HG03097 (cell line): Measurements from ENCODE around the gene SMARCAL1.

Experiments
- ATAC-seq: cut with Tn5 transposase; IDR thresholded peaks from one replicate; pipeline ENCODE4 v1.9.1; 2021; ENCODE audit not compliant: unreplicated experiment, low FRiP score

Gene SMARCAL1

DNA sequence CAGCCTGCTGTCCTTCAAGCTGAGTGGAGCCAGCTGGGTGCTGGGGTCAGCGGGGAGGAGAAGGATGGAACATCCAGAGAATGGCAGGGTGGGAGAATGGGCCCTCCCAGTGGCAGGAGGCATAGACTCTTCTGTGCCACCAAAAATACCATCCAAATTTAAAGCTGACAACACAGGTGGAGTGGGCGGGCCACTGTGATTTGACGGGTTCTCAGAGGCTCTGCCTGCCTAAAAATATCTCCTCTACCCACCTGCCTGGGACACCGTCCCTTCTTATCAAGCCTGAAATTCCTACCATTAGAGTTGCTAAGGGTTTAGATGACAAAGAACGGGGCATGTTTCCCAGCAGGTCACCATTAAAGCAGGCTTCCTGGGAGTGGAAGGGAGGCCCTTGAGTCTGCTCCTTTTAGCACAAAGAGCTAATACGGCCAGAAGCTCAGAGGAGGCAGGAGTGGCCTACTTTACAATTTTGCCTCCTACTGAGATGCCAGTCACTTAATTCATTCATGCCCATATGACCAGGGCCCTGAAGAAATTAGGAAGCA is 20.2 kb upstream of the SMARCAL1 start:
- no peak for ATAC-seq

DNA sequence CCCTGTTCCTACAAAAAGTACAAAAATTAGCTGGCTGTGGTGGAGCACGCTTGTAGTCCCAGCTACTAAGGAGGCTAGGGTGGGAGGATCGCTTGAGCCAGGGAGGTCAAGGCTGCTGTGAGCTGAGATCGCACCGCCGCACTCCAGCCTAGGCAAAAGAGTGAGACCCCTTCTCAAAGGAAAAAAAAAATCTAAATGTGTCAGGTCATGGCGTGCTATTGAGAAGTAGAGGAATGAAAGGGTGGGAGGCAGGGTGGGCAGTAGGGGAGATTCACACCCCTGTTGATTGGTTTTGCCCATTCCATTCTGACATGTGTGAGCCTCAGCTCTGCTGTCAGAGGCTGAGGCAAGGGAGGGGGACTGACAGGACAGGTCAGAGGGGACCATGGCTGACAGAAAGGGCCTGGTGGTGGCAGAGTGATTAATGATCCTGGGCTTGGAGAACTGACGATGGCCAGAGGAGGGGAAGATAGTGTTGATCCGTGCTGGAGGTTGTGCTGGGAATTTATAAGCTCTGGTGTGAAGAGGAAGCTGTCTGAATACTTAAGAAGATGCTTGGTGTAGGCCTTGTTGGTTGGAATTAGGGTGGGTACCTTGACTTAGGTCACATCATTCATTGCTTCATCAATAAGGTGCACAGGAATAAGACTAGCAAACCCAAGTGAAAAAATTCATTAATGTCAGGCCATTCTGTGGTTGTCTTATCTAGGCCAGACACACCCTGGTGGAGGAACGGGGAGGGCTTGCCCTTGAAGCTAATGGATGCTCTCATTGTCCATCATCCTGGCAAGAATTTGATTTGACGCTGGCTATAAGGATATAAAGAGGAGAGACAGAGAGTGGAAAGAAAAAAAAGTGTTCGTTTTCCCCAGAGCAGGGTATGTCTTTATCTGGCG is 19.1 kb upstream of the SMARCAL1 start:
- ATAC-seq = no peak

DNA sequence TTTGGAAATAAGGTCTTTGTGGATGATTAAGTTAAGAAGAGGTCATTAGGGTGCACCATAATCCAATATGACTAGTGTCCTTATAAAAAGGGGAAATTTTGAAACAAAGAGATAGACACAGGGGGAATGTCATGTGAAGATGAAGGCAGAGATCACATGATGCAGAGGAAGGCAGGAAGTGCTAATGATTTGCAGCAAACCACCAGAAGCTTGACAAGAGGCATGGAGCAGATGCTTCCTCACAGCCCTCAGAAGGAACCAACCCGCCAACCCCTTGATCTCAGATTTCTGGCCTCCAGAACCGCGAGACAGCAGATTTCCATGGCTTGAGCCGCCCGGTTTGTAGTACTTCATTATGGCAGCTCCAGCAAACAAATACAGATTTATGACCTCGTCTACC is 17.4 kb upstream of the SMARCAL1 start:
- ATAC-seq = no peak

DNA sequence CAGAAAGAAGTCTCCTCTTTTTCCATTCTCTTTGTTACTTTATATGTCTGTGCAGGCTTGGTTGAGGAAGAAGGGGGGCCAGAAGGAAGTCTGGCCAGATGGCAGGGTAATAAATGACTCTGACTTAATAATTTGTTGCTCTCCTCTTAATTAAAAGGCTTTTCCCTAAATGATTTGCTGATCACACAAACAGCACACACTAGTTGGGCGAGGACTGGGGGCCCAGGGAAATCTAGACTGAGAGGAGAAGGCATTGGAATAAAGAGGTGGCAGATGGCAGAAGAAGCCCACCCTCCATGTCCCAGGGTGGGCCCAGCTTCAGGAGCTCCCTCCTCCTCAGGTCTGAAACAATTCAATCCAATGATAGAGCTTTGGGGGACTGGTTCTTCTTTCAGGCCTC is 12.7 kb upstream of the SMARCAL1 start:
- no peak for ATAC-seq

DNA sequence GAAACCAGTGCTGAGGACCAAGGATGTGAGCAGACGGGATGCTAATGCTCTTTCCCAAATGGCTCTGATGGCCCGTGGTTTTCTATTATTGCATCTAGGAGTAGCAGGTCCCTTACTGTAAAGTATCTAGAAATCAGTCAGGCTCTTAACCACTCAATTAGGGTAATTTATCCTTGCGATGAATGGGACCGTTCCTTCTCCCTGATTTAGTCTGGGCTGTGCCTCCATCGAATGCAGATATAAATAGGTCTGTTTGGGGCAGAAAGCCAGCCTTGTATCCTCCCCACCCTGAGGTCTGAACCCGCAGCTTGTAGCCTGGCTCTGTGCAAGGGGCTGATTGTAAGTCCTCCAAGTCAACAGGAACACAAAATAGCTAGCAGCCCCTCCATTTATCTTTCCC is 9.5 kb upstream of the SMARCAL1 start:
- no peak for ATAC-seq

DNA sequence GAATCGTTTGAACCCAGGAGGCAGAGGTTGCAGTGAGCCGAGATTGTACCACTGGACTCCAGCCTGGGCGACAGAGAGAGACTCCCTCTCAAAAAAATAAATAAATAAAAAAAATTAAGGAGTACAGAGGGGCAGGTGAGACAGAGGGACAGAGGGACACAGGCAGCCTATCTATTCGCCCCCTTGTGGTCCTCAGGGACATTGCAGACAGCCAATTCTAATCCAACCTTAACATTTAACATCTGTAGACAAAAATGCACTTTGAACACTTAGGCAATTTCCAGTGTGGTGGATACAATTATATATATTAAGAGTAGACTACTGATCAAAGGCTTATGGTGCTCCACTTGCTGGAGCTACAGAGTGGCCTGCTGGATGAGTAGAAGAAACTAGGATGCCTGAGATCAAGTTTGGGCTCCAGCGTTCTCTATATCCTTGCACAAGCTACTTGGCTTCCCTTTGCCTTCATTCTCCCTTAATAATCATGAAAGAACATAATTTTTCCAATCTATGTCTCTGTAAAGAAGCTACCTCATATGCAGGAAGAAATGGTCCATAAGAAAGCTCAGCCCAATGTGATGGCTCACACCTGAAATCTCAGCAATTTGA is 8.2 kb upstream of the SMARCAL1 start:
- ATAC-seq = no peak

DNA sequence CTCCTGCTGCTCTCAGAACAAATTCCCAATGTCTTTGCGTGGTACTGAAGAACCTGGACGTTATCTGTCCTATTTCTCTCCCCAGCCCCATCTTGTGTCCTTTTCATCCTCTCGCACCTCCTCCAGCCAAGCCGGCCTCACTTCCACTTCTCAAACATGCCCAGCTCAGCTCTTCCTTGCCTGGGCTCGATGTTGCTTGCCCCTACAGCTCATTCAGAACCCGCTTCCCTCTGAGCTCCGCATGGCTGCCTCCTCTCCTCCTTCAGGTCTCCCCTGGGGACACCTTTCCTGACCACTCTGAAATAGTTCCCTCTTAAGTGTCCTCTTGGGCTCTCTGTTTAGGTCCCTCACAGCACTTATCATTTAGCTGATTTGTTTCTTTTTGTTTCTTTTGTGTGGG is 6.7 kb upstream of the SMARCAL1 start:
- ATAC-seq = no peak

DNA sequence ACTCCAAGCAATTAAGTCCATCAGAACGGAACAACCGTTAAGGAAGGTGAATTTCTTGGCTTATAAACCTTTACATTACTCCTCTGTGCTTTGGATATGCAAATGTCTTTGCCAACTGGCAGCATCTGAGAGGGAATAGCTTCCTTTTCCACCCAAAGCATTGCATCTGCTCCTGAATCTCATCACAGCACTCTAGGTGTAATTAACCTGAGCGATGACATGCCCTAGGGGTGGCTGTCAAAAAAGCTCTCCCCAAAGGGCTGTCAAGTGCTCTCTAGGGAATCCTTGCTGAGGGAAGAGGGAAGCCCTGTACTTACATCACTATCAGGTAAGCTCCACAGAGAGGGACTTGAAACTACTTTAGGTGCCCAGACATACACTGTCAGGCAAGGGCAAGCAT is 5.5 kb upstream of the SMARCAL1 start:
- no peak for ATAC-seq

DNA sequence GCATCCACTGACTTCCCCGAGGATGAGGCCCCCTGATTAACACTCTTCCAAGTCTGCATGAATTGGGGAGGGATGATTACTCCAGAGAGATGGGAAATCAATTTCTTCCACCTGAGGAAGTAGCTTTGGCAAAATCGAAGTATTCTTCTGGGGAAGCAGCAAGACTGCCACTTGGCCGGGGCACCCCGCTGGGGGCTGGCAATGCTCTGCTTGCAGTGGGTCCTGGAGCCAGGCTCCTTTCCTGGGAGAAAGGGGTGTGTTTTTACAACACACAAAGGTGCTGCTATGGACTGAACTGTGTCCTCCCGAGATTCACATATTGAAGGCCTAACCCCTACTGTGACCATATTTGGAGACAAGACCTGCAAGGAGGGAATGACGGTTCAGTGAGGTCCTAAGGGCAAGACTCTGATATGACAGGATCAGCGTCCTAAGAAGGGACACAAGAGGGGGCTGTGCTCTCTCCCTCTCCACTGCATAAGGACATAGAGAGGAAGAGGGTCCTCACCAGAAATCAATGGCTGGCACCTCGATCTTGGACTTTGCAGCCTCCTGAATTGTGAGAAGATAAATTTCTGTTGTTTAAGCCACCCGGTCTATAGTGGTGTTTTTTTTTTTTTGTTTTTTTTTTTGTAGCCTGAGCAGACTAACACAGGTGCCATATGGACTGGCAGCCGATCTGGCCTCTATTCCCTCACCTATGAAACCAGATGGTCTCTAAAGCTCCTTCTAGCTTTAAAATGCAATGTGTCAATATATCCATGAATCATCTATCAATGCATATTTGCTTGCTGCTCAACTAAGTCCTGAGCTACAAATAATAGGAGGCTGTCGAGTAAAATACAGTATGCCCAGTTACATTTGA is 3.6 kb upstream of the SMARCAL1 start:
- ATAC-seq = no peak

DNA sequence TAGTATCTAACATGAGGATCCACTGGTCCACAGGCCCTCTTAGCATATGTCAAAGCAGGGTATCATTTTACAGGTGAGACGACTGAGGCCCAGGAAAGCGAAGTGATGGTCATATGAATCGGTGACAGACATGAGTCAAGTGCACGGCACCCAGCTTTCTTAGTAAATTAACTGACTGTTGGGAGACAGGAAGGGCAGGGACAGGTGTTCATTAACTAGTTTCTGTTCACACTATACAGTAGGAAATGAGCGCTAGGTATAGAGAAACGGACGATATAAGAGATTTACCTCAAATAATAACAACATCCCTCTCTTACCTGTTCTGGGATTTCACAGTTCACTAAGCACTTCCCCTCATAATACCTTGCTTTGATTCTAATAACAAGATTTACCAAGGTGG is 1.7 kb upstream of the SMARCAL1 start:
- ATAC-seq = no peak

DNA sequence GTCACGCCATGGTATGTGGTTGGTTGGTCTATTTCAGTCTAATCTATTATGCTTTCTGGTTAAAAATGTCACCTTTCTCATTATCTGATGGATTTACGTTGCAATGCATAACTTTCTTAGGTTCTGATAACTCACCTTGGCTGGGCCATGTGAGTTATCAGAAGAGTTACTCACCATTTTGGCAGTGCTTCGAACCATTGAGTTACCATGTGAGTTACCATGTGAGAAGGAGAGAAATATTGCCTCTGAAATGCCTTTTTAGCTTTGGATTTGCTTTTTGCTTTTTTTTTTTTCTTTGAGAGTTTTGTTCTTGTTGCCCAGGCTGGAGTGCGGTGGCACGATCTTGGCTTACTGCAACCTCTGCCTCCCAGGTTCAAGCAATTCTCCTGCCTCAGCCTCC is 1.6 kb downstream of the SMARCAL1 start:
- no peak for ATAC-seq

DNA sequence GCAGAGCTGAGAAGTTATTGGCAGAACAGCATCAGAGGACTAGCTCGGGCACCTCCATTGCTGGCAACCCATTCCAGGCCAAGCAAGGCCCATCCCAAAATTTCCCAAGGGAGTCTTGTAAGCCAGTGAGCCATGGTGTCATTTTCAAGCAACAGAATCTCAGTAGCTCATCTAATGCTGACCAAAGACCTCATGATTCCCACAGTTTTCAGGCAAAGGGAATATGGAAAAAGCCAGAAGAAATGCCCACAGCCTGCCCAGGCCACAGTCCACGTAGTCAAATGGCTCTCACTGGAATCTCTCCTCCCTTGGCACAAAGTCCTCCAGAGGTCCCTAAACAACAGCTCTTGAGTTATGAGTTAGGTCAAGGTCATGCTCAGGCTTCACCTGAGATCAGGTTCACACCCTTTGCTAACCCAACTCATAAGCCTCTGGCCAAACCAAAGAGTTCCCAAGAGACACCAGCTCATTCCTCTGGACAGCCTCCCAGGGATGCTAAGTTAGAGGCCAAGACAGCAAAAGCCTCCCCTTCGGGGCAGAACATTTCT is 2.6 kb downstream of the SMARCAL1 start:
- ATAC-seq = no peak

DNA sequence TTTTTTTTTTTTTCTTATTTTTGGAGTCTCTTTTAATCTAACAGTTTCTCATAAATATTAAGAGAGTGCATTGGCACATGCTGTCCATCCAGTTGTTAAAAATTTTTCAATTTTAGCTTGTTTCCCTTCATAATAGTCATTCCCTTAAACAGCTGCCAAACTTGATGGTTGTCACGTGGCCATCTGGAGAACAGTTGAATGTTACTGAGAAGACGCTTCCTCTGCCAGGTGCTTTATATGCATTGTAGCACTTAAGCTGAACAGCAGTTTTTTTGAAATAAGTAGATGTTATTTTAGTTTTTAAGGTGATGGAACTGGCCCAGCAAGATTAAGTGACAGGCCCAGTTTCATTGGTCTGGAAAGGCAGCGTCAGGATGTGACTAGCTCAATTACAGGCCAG is 3.3 kb downstream of the SMARCAL1 start:
- ATAC-seq = no peak

DNA sequence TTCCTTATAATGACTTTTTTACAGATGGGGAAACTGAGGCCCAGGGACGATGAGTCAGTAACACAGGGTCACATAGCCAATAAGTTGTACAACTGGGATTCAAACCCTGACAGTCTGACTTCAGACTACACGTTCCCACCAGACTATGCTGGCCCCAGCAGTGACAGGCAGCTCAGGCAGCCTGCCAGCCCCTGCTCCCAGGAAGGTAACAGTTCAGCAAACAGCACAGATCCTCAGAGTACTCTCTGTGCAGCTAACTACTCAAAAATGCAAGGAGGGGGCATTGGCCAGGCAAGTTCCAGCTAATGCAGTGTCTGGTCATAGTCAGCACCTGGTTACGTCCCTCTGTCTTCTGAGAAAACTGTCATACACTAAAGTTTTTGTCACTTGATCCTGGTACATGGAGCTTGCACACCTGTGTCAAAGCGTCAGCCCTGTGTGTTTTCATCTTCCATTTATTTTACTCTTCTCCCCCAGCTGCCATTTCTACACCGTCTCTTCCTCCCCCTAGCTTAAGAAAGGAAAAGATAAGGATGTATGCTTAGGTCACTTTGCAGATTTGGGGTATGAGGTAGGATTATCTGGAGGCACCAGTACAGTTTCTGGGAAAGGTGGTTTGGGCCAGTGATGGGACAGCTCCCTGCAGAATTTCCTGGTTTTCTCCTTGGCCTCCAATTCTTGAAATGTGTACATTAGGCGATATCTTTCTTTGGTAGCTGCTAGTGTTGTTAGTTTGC is 4.5 kb downstream of the SMARCAL1 start:
- no peak for ATAC-seq

DNA sequence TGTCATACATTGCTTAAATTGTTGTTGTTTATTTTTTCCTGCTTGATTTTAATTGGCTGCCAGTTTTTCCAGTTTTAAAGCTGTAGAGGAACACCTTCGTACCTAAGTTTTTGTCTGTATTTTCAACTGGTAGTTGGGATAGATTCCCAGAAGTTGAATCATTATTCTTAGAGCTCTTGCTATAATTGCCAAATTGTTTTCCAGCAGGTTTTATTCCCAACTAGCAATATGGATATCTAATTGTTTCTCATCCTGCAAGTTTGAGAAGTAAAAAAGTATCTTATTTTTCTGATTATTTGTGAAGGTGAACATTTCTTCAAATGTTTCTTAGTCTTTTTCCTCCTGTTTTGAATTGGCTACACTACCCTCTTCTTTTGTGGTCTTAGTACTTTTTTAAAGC is 6.7 kb downstream of the SMARCAL1 start:
- ATAC-seq = no peak

DNA sequence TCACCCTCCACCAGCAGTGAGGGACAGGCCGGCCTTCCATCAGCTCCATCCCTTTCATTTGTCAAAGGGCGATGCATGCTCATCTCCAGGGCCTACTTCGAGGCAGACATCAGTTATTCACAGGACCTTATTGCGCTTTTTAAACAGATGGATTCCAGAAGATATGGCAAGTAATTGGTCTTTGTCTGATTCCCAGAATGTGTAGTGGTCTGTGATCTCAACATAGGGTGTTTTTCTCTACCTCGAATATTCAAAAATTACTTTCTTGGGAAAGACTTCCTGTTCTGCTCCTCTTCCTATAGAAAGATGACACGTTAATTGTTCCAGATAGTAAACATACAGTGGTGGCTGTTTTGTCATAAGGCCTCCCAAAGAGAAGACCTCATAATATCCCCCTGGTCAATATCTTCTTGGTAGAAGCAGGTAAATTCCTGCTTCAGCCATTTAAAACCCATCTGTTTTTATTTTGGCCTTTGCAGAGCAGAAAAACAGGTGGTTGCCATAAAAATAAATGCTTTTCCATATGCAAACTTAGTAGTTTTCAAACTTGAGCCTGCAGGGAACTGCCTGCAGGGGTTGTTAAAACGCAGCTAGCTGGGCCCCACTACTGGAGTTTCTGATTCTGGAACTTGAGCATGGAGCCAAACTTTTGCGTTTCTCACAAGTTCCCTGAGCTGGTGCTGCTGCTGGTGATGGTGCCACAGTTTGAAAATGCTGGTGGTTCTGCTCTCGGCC is 8.2 kb downstream of the SMARCAL1 start:
- no peak for ATAC-seq

DNA sequence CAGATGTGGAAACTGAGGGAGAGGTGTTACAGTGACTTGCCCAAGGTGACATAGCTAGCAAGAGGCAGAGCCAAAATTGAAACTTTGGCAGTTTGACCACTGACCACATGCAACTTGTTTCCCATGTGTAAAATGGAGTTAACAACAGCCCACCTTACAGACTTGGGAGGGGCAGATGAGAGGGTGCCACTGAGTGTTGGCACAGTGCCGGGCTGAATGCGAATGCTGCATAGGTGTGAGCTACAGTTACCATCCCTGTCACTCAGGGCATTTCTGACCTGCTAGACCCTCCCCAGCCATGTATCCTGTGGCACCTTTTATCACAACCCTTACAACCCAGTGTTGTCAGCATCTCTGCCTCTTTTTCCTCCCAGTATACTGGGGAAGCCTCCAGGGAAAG is 10.8 kb downstream of the SMARCAL1 start:
- ATAC-seq = no peak

DNA sequence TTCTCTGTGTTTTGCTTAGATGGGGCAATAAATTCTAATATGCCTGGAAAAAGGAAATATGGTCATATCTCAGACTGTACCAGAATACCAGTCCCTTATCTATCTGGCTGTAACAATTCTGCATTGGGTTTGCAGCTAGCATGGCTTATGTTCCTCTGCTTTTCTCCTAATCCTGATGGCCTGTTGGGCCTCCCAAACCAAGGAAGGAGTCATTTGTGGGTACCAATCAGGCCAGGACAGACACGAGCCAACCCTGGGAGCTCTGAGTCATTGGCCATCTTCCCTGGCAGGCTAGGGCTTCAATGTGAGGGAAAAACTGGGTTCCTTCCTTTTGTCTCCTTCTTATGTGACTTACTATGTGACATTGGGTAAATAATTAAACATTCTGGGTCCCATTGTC is 12.0 kb downstream of the SMARCAL1 start:
- ATAC-seq = no peak

DNA sequence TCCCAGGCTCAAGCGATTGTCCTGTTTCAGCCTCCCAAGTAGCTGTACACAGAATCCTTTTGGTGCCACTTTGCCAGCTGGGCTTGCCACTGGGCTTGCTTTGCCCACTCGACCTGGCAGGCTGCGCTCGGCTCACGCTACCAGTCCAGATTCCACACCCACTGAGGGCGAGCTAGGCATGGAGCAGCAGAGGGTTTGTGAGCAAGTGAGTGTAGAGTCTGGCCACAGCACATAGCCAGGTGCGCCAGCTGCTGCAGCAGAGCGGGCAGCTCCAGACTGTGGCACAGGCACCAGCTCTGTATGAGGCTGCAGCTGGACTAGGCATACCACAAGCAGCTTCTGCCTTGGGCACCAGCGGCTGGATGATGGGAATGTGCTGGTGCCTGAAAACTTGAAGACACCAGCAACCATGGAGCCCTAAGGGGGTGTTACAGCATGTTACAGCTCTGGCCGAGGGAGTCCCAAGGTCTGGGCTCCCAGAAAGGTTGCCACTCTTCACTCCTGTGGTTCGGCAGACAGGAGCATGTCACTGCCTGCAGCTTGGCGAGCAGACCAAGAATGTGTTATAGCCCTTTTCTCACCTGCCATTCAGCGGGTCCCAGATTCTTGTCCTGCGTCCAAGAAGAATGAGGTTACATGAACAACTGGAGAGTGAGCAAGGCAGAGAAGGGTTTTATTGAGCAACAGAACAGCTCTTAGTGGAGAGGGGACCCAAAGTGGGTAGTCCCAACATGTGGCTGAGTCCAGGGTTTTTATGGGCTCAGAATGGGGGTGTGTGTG is 12.9 kb downstream of the SMARCAL1 start:
- ATAC-seq = no peak
